K562 (cell line): ENCODE results near the gene INHBE. TPM values are rescaled to one million over a fixed set of nuclear protein-coding genes. Genes with fewer than 3 reads are reported as not detected.
A peak's percentile ranks its signal among the peaks of the same experiment; 100 is the strongest.

ENCODE experiments used
- ARID2 ChIP-seq: fragments of 450-650 bp; IDR thresholded peaks from 2 replicates; pipeline ENCODE4 v1.6.1; 2017; ENCODE audit warnings: antibody characterized with exemption, mild to moderate bottlenecking
- ATF3 ChIP-seq, 2 experiments: fragments of 450-650 bp in 1 of 2; sonication (generic) in 1 of 2; formaldehyde crosslinking in 1 of 2; IDR thresholded peaks in 1 of 2; conservative IDR thresholded peaks in 1 of 2; 2 replicates each; pipeline versions ENCODE4 v1.6.1 to v1.8.1; 2016 to 2023; ENCODE audit warnings: mild to moderate bottlenecking in 2 of 2, moderate library complexity in 2 of 2, inconsistent platforms in 1 of 2, missing genetic modification reagents in 1 of 2
- BRCA1 ChIP-seq, 2 experiments: fragments of 450-650 bp in 1 of 2; sonication (generic) in 1 of 2; formaldehyde crosslinking in 1 of 2; IDR thresholded peaks; 2 replicates each; pipeline versions ENCODE4 v1.5.0 to v1.6.1; 2017 to 2020; ENCODE audit warnings: mild to moderate bottlenecking in 1 of 2, missing genetic modification reagents in 1 of 2
- CBX2 ChIP-seq: fragments of 200-600 bp; sonication (generic); IDR thresholded peaks from one replicate; pipeline ENCODE4 v1.6.1; 2012; ENCODE audit warnings: mild to moderate bottlenecking, low read length, inconsistent platforms; ENCODE audit not compliant: insufficient read depth, poor library complexity, severe bottlenecking
- ELF1 ChIP-seq: fragments of 200-800 bp; sonication (Bioruptor generic); IDR thresholded peaks from 2 replicates; pipeline ENCODE4 v1.6.1; 2016; ENCODE audit warnings: missing genetic modification characterization, missing compliant biosample characterization
- HDAC8 ChIP-seq: fragments of 450-650 bp; IDR thresholded peaks from 2 replicates; pipeline ENCODE4 v1.6.1; 2016; ENCODE audit warnings: mild to moderate bottlenecking, missing genetic modification characterization, moderate library complexity, missing compliant biosample characterization
- HIVEP1 ChIP-seq: fragments of 250-450 bp; sonication (Bioruptor Pico); IDR thresholded peaks from 2 replicates; pipeline ENCODE4 v1.4.0; 2020; ENCODE audit warnings: mild to moderate bottlenecking
- JUN ChIP-seq, 2 experiments: sonication (generic) in 1 of 2; formaldehyde crosslinking in 1 of 2; IDR thresholded peaks; 2 replicates each; pipeline versions ENCODE4 v1.6.1 to v1.8.0; 2012 to 2022; ENCODE audit warnings: borderline replicate concordance in 2 of 2, mild to moderate bottlenecking in 2 of 2, improper control_type of control experiment in 1 of 2, low read depth in 1 of 2, low read length in 1 of 2, missing genetic modification reagents in 1 of 2
- KAT8 ChIP-seq: fragments of 450-650 bp; IDR thresholded peaks from 2 replicates; pipeline ENCODE4 v1.6.1; 2016; ENCODE audit warnings: low read depth, mild to moderate bottlenecking
- MNT ChIP-seq, 2 experiments: fragments of 450-650 bp; conservative IDR thresholded peaks; 2 replicates each; pipeline ENCODE4 v1.6.1; 2017; ENCODE audit warnings: mild to moderate bottlenecking in 2 of 2, moderate library complexity in 2 of 2
- MTA3 ChIP-seq: fragments of 450-650 bp; formaldehyde crosslinking; IDR thresholded peaks from 2 replicates; pipeline ENCODE4 v1.6.1; 2017; ENCODE audit warnings: mild to moderate bottlenecking, borderline replicate concordance
- NFE2 ChIP-seq: IDR thresholded peaks from 2 replicates; pipeline ENCODE4 v1.6.1; 2014; ENCODE audit warnings: antibody characterized with exemption, low read depth
- PTBP1 ChIP-seq: fragments of 200-400 bp; formaldehyde crosslinking; IDR thresholded peaks from 2 replicates; pipeline ENCODE4 v1.6.1; 2017; ENCODE audit warnings: low read depth, low read length
- TEAD4 ChIP-seq, 2 experiments: sonication (generic) in 1 of 2; formaldehyde crosslinking in 1 of 2; IDR thresholded peaks; 2 replicates each; pipeline versions ENCODE4 v1.6.1 to v1.8.0; 2012 to 2022; ENCODE audit warnings: borderline replicate concordance in 1 of 2, inconsistent platforms in 1 of 2, low read length in 1 of 2, mild to moderate bottlenecking in 1 of 2, missing genetic modification reagents in 1 of 2
- TRIM24 ChIP-seq, 2 experiments: fragments of 450-650 bp; IDR thresholded peaks; 2 replicates each; pipeline ENCODE4 v1.6.1; 2016
- ZNF507 ChIP-seq: conservative IDR thresholded peaks from 2 replicates; pipeline ENCODE4 v1.6.1; 2017; ENCODE audit warnings: missing genetic modification characterization, missing compliant biosample characterization
- ZNF77 ChIP-seq: fragments of 250-450 bp; sonication (Bioruptor Pico); IDR thresholded peaks from 2 replicates; pipeline ENCODE4 v1.5.0; 2020
- ZNF778 ChIP-seq: fragments of 450-650 bp; formaldehyde crosslinking; IDR thresholded peaks from 2 replicates; pipeline ENCODE4 v1.4.0; 2020; ENCODE audit warnings: mild to moderate bottlenecking, moderate library complexity
- polyA plus RNA-seq, 8 experiments: library from polyadenylated mRNA; depleted of rRNA in 4 of 8; stranded (reverse) in 5 of 8; unstranded in 3 of 8; fragments of >200 nt; fragmentation: Nextera tagmentation in 2 of 8; fragmentation: Illumina TruSeq in 1 of 8; extraction: Ambion mirVana in 2 of 8; extraction: Trizol in 1 of 8; gene quantifications; 2 replicates each; pipeline versions ENCODE4 v1.2.1 to v1.2.3, GENCODE V29; 2011 to 2014; ENCODE audit warnings: inconsistent platforms in 1 of 8, missing spikeins in 1 of 8
- total RNA-seq, 7 experiments: library from RNA; depleted of rRNA in 6 of 7; stranded (reverse); fragments of >200 nt in 6 of 7; fragmentation: Illumina TruSeq in 2 of 7; extraction: Trizol in 2 of 7; gene quantifications; 2 replicates each; pipeline versions ENCODE4 v1.2.1 to v1.2.3, GENCODE V29; 2011 to 2021; ENCODE audit warnings: low replicate concordance in 1 of 7
- TF ChIP-seq, protein P1 (sequence below): fragments of 450-650 bp; formaldehyde crosslinking; IDR thresholded peaks from 2 replicates; pipeline ENCODE4 v1.4.0; 2020; ENCODE audit warnings: mild to moderate bottlenecking, mixed read lengths
- TF ChIP-seq, protein P2 (sequence below): fragments of 250-450 bp; sonication (Bioruptor Pico); IDR thresholded peaks from 2 replicates; pipeline ENCODE4 v1.4.0; 2020; ENCODE audit warnings: borderline replicate concordance

The INHBE gene
- total and polyA plus RNA-seq, 9 of the 15 experiments (the other 6 are each of a cell fraction or from before 2014, with no cell fraction given) = 0.94 to 9.9 (median 7.3) TPM

DNA sequence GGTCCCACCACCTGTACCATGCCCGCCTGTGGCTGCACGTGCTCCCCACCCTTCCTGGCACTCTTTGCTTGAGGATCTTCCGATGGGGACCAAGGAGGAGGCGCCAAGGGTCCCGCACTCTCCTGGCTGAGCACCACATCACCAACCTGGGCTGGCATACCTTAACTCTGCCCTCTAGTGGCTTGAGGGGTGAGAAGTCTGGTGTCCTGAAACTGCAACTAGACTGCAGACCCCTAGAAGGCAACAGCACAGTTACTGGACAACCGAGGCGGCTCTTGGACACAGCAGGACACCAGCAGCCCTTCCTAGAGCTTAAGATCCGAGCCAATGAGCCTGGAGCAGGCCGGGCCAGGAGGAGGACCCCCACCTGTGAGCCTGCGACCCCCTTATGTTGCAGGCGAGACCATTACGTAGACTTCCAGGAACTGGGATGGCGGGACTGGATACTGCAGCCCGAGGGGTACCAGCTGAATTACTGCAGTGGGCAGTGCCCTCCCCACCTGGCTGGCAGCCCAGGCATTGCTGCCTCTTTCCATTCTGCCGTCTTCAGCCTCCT lies 1.1 kb downstream of the INHBE start (continued):
- TF ChIP-seq ATF3 (IDR thresholded peaks at IDR 0.05) (no peak), ATF3 (CRISPR knock-in tag; conservative IDR thresholded peaks at IDR 0.05) (no peak), BRCA1 (IDR thresholded peaks at IDR 0.05) (no peak), BRCA1 (CRISPR knock-in tag; IDR thresholded peaks at IDR 0.05) (0 out of 2 replicates have a peak, but pooled peaks have one; percentile 8), HDAC8 (tag) (no peak), JUN (IDR thresholded peaks at IDR 0.05; ENCODE audit: borderline replicate concordance, low read depth, low read length) (no peak), JUN (CRISPR knock-in tag; IDR thresholded peaks at IDR 0.05; ENCODE audit: borderline replicate concordance) (no peak), MNT (conservative IDR thresholded peaks at IDR 0.05) (0 out of 4 replicates have a peak, but pooled peaks of 1 of the 2 experiments have one; percentile 31), MTA3 (peak; percentile 59), KAT8 (no peak), CBX2 (no peak), PTBP1 (no peak), NFE2 (no peak), ZNF77 (CRISPR knock-in tag) (no peak), TEAD4 (IDR thresholded peaks at IDR 0.05; ENCODE audit: low read length) (peak; percentile 52; the same call in 1 of the 2 replicates), TEAD4 (CRISPR knock-in tag; IDR thresholded peaks at IDR 0.05; ENCODE audit: borderline replicate concordance) (no peak), TRIM24 (IDR thresholded peaks at IDR 0.05) (no peak), ELF1 (tag) (no peak), ARID2 (no peak), HIVEP1 (CRISPR knock-in tag) (no peak), ZNF778 (no peak), ZNF507 (tag) (no peak)
- TF ChIP-seq, protein P1, sequence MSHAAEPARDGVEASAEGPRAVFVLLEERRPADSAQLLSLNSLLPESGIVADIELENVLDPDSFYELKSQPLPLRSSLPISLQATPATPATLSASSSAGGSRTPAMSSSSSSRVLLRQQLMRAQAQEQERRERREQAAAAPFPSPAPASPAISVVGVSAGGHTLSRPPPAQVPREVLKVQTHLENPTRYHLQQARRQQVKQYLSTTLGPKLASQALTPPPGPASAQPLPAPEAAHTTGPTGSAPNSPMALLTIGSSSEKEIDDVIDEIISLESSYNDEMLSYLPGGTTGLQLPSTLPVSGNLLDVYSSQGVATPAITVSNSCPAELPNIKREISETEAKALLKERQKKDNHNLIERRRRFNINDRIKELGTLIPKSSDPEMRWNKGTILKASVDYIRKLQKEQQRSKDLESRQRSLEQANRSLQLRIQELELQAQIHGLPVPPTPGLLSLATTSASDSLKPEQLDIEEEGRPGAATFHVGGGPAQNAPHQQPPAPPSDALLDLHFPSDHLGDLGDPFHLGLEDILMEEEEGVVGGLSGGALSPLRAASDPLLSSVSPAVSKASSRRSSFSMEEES = no peak
- TF ChIP-seq, protein P2, sequence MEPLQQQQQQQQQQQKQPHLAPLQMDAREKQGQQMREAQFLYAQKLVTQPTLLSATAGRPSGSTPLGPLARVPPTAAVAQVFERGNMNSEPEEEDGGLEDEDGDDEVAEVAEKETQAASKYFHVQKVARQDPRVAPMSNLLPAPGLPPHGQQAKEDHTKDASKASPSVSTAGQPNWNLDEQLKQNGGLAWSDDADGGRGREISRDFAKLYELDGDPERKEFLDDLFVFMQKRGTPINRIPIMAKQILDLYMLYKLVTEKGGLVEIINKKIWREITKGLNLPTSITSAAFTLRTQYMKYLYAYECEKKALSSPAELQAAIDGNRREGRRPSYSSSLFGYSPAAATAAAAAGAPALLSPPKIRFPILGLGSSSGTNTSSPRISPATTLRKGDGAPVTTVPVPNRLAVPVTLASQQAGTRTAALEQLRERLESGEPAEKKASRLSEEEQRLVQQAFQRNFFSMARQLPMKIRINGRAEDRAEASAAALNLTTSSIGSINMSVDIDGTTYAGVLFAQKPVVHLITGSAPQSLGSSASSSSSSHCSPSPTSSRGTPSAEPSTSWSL (CRISPR knock-in tag) = no peak
